ENCODE measurements around the gene UQCR10. TPM values are rescaled to one million over a fixed set of nuclear protein-coding genes. Genes with fewer than 3 reads are reported as not detected.

The UQCR10 gene
- total and polyA plus RNA-seq, 5 experiments from 2014 or later, result 53.9 to 333 (median 288) TPM

GRCh38 chr22:29727131-29727523, 40.0 kb upstream of the UQCR10 start:
- POLR2A ChIA-PET, result no interaction called here
- H3K27ac Mint-ChIP-seq, result peak overlapping the region in 1 of 10 donors; percentile 34
- no peak for DNase-seq
- no peak overlapping the region for H3K4me3 Mint-ChIP-seq
- no peaks in the 10 kb centered on the region for H3K4me1 Mint-ChIP-seq
- no peak for ATAC-seq
- H3K27me3 Mint-ChIP-seq, result peaks cover 0 to 11% (median 0%) of the 10 kb centered on the region in 5 donors
- H3K36me3 Mint-ChIP-seq, result peaks cover 0 to 9% (median 0%) of the 10 kb centered on the region in 3 donors
- no peaks in the 10 kb centered on the region for H3K9me3 Mint-ChIP-seq

GRCh38 chr22:29729161-29729560, 38.0 kb upstream of the UQCR10 start:
- no peak for ATAC-seq
- Mint-ChIP-seq H3K27me3 (peaks cover 0 to 4% (median 0%) of the 10 kb centered on the region in 5 donors), H3K4me3 (no peak overlapping the region), H3K36me3 (peaks cover 0 to 14% (median 0%) of the 10 kb centered on the region in 3 donors), H3K9me3 (no peaks in the 10 kb centered on the region), H3K27ac (no peak overlapping the region), H3K4me1 (peaks cover 0 to 3% (median under 1%) of the 10 kb centered on the region in 4 donors)
- POLR2A ChIA-PET, result no interaction called here
- DNase-seq, result no peak

GRCh38 chr22:29731058-29731850, 35.9 kb upstream of the UQCR10 start:
- ATAC-seq (no peak), DNase-seq (no peak)
- Mint-ChIP-seq H3K36me3 (peaks cover 0 to 17% (median 0%) of the 10 kb centered on the region in 3 donors), H3K4me3 (no peak overlapping the region), H3K27ac (no peak overlapping the region), H3K9me3 (no peaks in the 10 kb centered on the region), H3K4me1 (peaks cover 0 to 5% (median 1%) of the 10 kb centered on the region in 4 donors), H3K27me3 (no peaks in the 10 kb centered on the region)
- POLR2A ChIA-PET, result no interaction called here

GRCh38 chr22:29732883-29733282, 34.3 kb upstream of the UQCR10 start:
- ATAC-seq, result no peak
- POLR2A ChIA-PET, result interaction anchor here (0.6 kb wide), 2 partner anchors 166 to 752 kb away, joined by 3 read pairs; no protein-coding TSS in a partner anchor
- H3K27me3 Mint-ChIP-seq, result no peaks in the 10 kb centered on the region

GRCh38 chr22:29733362-29734201, 33.6 kb upstream of the UQCR10 start:
- Mint-ChIP-seq H3K4me1 (peaks cover 0 to 5% (median 1%) of the 10 kb centered on the region in 4 donors), H3K36me3 (peaks cover 0 to 26% (median 3%) of the 10 kb centered on the region in 3 donors), H3K9me3 (no peaks in the 10 kb centered on the region), H3K4me3 (no peak overlapping the region), H3K27me3 (no peaks in the 10 kb centered on the region), H3K27ac (peak overlapping the region in 3 of 10 donors; percentile 29 to 60 (median 45))
- POLR2A ChIA-PET, result interaction anchor here (0.6 kb wide), 1 partner anchor 167 kb away, joined by 3 read pairs; no protein-coding TSS in a partner anchor
- ATAC-seq (no peak), DNase-seq (no peak)

More at GRCh38 chr22:29732883-29733282, 34.3 kb upstream of the UQCR10 start:
- H3K4me1 Mint-ChIP-seq, result peaks cover 0 to 5% (median 1%) of the 10 kb centered on the region in 4 donors
- peaks cover 0 to 24% (median 3%) of the 10 kb centered on the region in 3 donors for H3K36me3 Mint-ChIP-seq
- no peak for DNase-seq
- H3K27ac Mint-ChIP-seq, result no peak overlapping the region
- H3K4me3 Mint-ChIP-seq, result no peak overlapping the region
- H3K9me3 Mint-ChIP-seq, result no peaks in the 10 kb centered on the region

- no peak overlapping the region for H3K27ac Mint-ChIP-seq
- H3K4me3 Mint-ChIP-seq, result no peak overlapping the region
- no peaks in the 10 kb centered on the region for H3K9me3 Mint-ChIP-seq
- ATAC-seq (no peak), DNase-seq (no peak)
- POLR2A ChIA-PET, result no interaction called here
- H3K36me3 Mint-ChIP-seq, result peaks cover 0 to 26% (median 7%) of the 10 kb centered on the region in 3 donors
- peaks cover 0 to 5% (median 1%) of the 10 kb centered on the region in 4 donors for H3K4me1 Mint-ChIP-seq
- H3K27me3 Mint-ChIP-seq, result no peaks in the 10 kb centered on the region
These were observed 32.8 kb upstream of the UQCR10 start for GRCh38 chr22:29734406-29734805.

- ATAC-seq, result no peak
- no peaks in the 10 kb centered on the region for H3K9me3 Mint-ChIP-seq
- POLR2A ChIA-PET, result no interaction called here
- H3K27ac Mint-ChIP-seq, result no peak overlapping the region
- no peak overlapping the region for H3K4me3 Mint-ChIP-seq
- DNase-seq, result no peak
- peaks cover 0 to 5% (median 1%) of the 10 kb centered on the region in 4 donors for H3K4me1 Mint-ChIP-seq
- peaks cover 0 to 28% (median 7%) of the 10 kb centered on the region in 3 donors for H3K36me3 Mint-ChIP-seq
- H3K27me3 Mint-ChIP-seq, result no peaks in the 10 kb centered on the region
These were observed 32.3 kb upstream of the UQCR10 start for GRCh38 chr22:29734838-29735237.

GRCh38 chr22:29735416-29735815, 31.8 kb upstream of the UQCR10 start:
- Mint-ChIP-seq H3K27me3 (no peaks in the 10 kb centered on the region), H3K4me3 (no peak overlapping the region), H3K27ac (peak overlapping the region in 1 of 10 donors; percentile 35), H3K36me3 (peaks cover 0 to 28% (median 7%) of the 10 kb centered on the region in 3 donors), H3K9me3 (no peaks in the 10 kb centered on the region), H3K4me1 (peaks cover 0 to 5% (median 1%) of the 10 kb centered on the region in 4 donors)
- POLR2A ChIA-PET, result no interaction called here
- no peak for DNase-seq
- no peak for ATAC-seq

- Mint-ChIP-seq H3K36me3 (peaks cover 0 to 30% (median 15%) of the 10 kb centered on the region in 3 donors), H3K9me3 (no peaks in the 10 kb centered on the region), H3K27ac (peak overlapping the region in 1 of 10 donors; percentile 48), H3K4me1 (peaks cover 3 to 7% (median 6%) of the 10 kb centered on the region in 4 donors), H3K4me3 (no peak overlapping the region), H3K27me3 (no peaks in the 10 kb centered on the region)
- ATAC-seq (no peak), DNase-seq (no peak)
- POLR2A ChIA-PET, result interaction anchor here (0.7 kb wide), 1 partner anchor 346 kb away, joined by 4 read pairs; no protein-coding TSS in a partner anchor
These were observed 29.7 kb upstream of the UQCR10 start for GRCh38 chr22:29737251-29738117.

GRCh38 chr22:29738118-29738815, 28.9 kb upstream of the UQCR10 start:
- no peak for ATAC-seq
- Mint-ChIP-seq H3K36me3 (peaks cover 0 to 32% (median 15%) of the 10 kb centered on the region in 3 donors), H3K4me1 (peaks cover 3 to 10% (median 6%) of the 10 kb centered on the region in 4 donors), H3K9me3 (no peaks in the 10 kb centered on the region), H3K27ac (no peak overlapping the region), H3K4me3 (no peak overlapping the region), H3K27me3 (no peaks in the 10 kb centered on the region)
- POLR2A ChIA-PET, result no interaction called here
- DNase-seq, result peak in 1 of 10 donors; percentile 50

GRCh38 chr22:29739346-29739875, 27.8 kb upstream of the UQCR10 start:
- H3K27me3 Mint-ChIP-seq, result no peaks in the 10 kb centered on the region
- H3K27ac Mint-ChIP-seq, result no peak overlapping the region
- POLR2A ChIA-PET, result no interaction called here
- H3K4me1 Mint-ChIP-seq, result peaks cover 0 to 10% (median 5%) of the 10 kb centered on the region in 4 donors
- H3K36me3 Mint-ChIP-seq, result peaks cover 0 to 36% (median 15%) of the 10 kb centered on the region in 3 donors
- DNase-seq (peak in 1 of 10 donors; percentile 59), ATAC-seq (no peak)
- H3K9me3 Mint-ChIP-seq, result no peaks in the 10 kb centered on the region
- H3K4me3 Mint-ChIP-seq, result no peak overlapping the region

All from naive thymus-derived CD8-positive, alpha-beta T cell (primary cell).